AG04449 (cell line): Measurements from ENCODE around the gene IFI27.

Experiments
- CTCF ChIA-PET: fragments of 350-600 bp; formaldehyde crosslinking; extraction: SDS; loops from one replicate; lab custom pipeline; 2021; ENCODE audit warnings: antibody characterized with exemption; lab: Yijun Ruan, JAX
- POLR2A ChIA-PET: fragments of 400-600, 350-600 bp; formaldehyde crosslinking; extraction: SDS; loops from one replicate; lab custom pipeline; 2020; ENCODE audit warnings: antibody characterized with exemption, inconsistent platforms; lab: Yijun Ruan, JAX
- DNase-seq: peaks from one replicate; pipeline ENCODE4 v3.0.0-alpha.2; 2010; ENCODE audit warnings: low read depth, low spot score
- H3K4me3 ChIP-seq: 2 replicates; pipeline ENCODE4 v1.5.1; 2011; ENCODE audit warnings: low read depth, mild to moderate bottlenecking, control low read depth, low read length
- CTCF ChIP-seq: IDR thresholded peaks from one replicate; pipeline ENCODE4 v1.5.1; 2011; ENCODE audit warnings: mild to moderate bottlenecking, moderate library complexity, low read length, control low read depth, inconsistent platforms; ENCODE audit not compliant: insufficient read depth; ENCODE audit errors: missing control alignments

IFI27 gene

DNA sequence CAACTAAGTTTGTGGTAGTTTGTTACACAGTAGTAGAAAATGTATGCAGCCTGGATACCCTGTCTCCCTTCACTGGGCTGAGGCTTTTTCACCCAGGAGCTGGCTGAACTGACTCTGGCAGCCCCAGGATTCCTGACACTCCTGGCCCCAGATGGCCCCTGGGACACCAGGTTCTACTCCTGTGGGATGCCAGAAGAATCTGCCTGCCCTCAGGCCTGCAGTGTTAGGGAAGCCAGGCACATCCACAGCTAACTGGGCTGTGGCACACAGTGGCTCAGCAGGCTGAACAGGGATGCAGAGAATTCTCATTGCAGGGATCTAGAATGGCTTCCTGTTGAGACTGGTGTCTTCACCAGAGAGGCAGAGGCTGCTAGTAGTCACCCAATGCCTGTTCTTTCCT lies 8.5 kb downstream of the IFI27 start:
- TF ChIP-seq CTCF: no peak
- no peak overlapping the region for H3K4me3 ChIP-seq
- ChIA-PET CTCF (interaction anchor here (1.9 kb wide), 1 partner anchor 14 kb away, joined by 9 read pairs; no protein-coding TSS in a partner anchor), POLR2A (no interaction called here)
- no peak for DNase-seq

- no peak for TF ChIP-seq CTCF
- H3K4me3 ChIP-seq: no peak overlapping the region
- POLR2A ChIA-PET: no interaction called here
- peak; percentile 76 for DNase-seq
- CTCF ChIA-PET: interaction anchor here (1.0 to 1.9 kb wide), 5 partner anchors 10 to 16 kb away, joined by 3 to 12 read pairs (median 5); no protein-coding TSS in a partner anchor
Measured at GRCh38 chr14:94120667-94121340, 10.3 kb downstream of the IFI27 start.

- CTCF ChIA-PET: interaction anchor here (1.1 to 1.9 kb wide), 4 partner anchors 9 to 85 kb away, joined by 3 to 12 read pairs (median 4); no protein-coding TSS in a partner anchor
- no peak for TF ChIP-seq CTCF
- DNase-seq: no peak
- H3K4me3 ChIP-seq: no peak overlapping the region
- POLR2A ChIA-PET: no interaction called here
Measured at GRCh38 chr14:94121485-94121884, 10.9 kb downstream of the IFI27 start.

GRCh38 chr14:94122438-94122837 lies 11.9 kb downstream of the IFI27 start:
- ChIA-PET CTCF (interaction anchor here (1.1 to 1.9 kb wide), 2 partner anchors 10 to 86 kb away, joined by 4 to 12 read pairs; no protein-coding TSS in a partner anchor), POLR2A (no interaction called here)
- no peak for DNase-seq
- no peak for TF ChIP-seq CTCF
- H3K4me3 ChIP-seq: no peak overlapping the region

GRCh38 chr14:94123296-94123695 lies 12.8 kb downstream of the IFI27 start:
- POLR2A ChIA-PET: no interaction called here
- H3K4me3 ChIP-seq: no peak overlapping the region
- CTCF ChIA-PET: interaction anchor here (1.2 to 2.7 kb wide), 4 partner anchors 13 to 87 kb away, joined by 3 to 14 read pairs (median 4); no protein-coding TSS in a partner anchor
- no peak for DNase-seq
- no peak for TF ChIP-seq CTCF

GRCh38 chr14:94123868-94124267 lies 13.3 kb downstream of the IFI27 start:
- no peak for DNase-seq
- ChIA-PET POLR2A (interaction anchor here (1.3 kb wide), 1 partner anchor 43 kb away, joined by 3 read pairs; the partner anchor contains the start of genes DDX24 and IFI27L1), CTCF (interaction anchor here (1.2 to 2.7 kb wide), 4 partner anchors 13 to 87 kb away, joined by 3 to 14 read pairs (median 4); no protein-coding TSS in a partner anchor)
- no peak overlapping the region for H3K4me3 ChIP-seq
- no peak for TF ChIP-seq CTCF
